C4-2B (cell line): ENCODE measurements around the gene DLG4.

Experiments
- ZFX ChIP-seq: fragments of 450-650 bp; IDR thresholded peaks from 2 replicates; pipeline ENCODE4 v1.6.1; 2017
- TF ChIP-seq, protein P1 (sequence below): fragments of 450-650 bp; conservative IDR thresholded peaks from 2 replicates; pipeline ENCODE4 v1.5.1; 2017; ENCODE audit warnings: mild to moderate bottlenecking

DNA sequence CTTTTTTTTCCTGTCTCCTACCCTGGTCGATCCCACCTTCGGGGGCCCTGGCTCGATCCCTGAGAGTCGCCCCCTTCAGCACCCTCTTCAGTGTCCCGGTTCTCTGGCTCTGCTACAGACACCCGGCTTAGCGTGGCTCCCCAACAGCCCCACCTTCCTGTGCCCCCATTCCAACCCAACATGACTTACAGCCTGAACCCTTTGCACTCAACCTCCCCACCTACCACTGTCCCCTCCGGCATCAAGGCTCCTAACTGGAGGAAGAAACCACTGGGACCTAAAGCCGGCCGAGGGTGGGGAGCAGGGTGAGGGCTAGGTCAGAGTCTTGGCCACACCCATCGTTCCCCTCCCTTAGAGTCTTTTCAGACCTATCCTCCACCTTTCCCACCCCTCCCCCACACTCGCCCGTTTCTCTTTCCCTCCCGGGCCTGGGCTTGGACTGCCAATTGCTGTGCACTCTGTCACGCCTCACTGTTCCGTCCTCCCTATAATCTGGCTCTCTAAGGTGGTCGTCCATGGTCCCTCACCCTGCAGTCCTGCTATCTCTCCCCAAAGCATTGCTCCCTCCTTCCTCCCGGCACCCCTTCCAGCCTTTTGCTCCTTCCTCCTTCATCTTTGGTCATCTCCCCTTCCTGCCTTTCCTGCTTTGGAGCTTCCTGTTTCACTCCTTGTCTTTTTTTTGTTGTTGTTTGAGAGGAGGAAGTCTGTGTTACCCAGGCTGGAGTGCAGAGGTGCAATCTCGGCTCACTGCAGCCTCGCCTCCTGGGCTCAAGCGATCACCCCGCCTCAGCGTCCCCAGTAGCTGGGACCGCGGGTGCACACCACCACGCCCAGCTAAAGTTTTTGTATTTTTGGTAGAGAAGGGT, 43.5 kb upstream of the DLG4 start:
- TF ChIP-seq, protein P1, sequence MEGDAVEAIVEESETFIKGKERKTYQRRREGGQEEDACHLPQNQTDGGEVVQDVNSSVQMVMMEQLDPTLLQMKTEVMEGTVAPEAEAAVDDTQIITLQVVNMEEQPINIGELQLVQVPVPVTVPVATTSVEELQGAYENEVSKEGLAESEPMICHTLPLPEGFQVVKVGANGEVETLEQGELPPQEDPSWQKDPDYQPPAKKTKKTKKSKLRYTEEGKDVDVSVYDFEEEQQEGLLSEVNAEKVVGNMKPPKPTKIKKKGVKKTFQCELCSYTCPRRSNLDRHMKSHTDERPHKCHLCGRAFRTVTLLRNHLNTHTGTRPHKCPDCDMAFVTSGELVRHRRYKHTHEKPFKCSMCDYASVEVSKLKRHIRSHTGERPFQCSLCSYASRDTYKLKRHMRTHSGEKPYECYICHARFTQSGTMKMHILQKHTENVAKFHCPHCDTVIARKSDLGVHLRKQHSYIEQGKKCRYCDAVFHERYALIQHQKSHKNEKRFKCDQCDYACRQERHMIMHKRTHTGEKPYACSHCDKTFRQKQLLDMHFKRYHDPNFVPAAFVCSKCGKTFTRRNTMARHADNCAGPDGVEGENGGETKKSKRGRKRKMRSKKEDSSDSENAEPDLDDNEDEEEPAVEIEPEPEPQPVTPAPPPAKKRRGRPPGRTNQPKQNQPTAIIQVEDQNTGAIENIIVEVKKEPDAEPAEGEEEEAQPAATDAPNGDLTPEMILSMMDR, result no peak
- no peak for TF ChIP-seq ZFX
